HL-60 (cell line): ENCODE measurements around the gene ADAT3.

ENCODE experiments used
- DNase-seq, 2 experiments: peaks; one replicate each; pipeline ENCODE4 v3.0.0-alpha.2; 2010 to 2020; ENCODE audit warnings: low read depth in 1 of 2, low spot score in 1 of 2
- H3K27ac ChIP-seq: fragments of 250-450 bp; sonication (Bioruptor Pico); replicated peaks from 2 replicates; pipeline ENCODE4 v1.5.1; 2020; ENCODE audit warnings: mild to moderate bottlenecking, moderate library complexity
- H3K27me3 ChIP-seq: fragments of 250-450 bp; sonication (Bioruptor Pico); 2 replicates; pipeline ENCODE4 v1.5.1; 2021; ENCODE audit warnings: mild to moderate bottlenecking, moderate library complexity; ENCODE audit not compliant: insufficient read depth, poor library complexity, severe bottlenecking
- H3K4me3 ChIP-seq: replicated peaks from 2 replicates; pipeline ENCODE4 v1.5.1; 2011; ENCODE audit warnings: mild to moderate bottlenecking, control low read depth, low read length; ENCODE audit not compliant: insufficient read depth
- GABPA ChIP-seq: IDR thresholded peaks from 2 replicates; pipeline ENCODE4 v1.6.1; 2012; ENCODE audit warnings: low read depth
- POLR2AphosphoS5 ChIP-seq: IDR thresholded peaks from 2 replicates; pipeline ENCODE4 v1.6.1; 2012; ENCODE audit warnings: low read depth
- REST ChIP-seq: IDR thresholded peaks from 2 replicates; pipeline ENCODE4 v1.6.1; 2012; ENCODE audit warnings: low read depth; ENCODE audit not compliant: insufficient replicate concordance
- SPI1 ChIP-seq: IDR thresholded peaks from 2 replicates; pipeline ENCODE4 v1.6.1; 2012; ENCODE audit warnings: low read depth, mild to moderate bottlenecking, borderline replicate concordance
- TF ChIP-seq, protein P1 (sequence below): IDR thresholded peaks from one replicate; pipeline ENCODE4 v1.5.1; 2011; ENCODE audit warnings: low read length, control low read depth, inconsistent platforms; ENCODE audit not compliant: insufficient read depth

ADAT3 gene

GRCh38 chr19:1863638-1864479, 41.3 kb upstream of the ADAT3 start:
- no peaks in the 10 kb centered on the region for H3K27me3 ChIP-seq
- H3K4me3 ChIP-seq, result peak overlapping the region; percentile 51
- peak; percentile 51; the same call in 1 of the 2 replicates for TF ChIP-seq POLR2AphosphoS5
- no peak for TF ChIP-seq REST
- DNase-seq, result peak; percentile 91 to 92
- H3K27ac ChIP-seq, result peak overlapping the region; percentile 100

- no peak for TF ChIP-seq POLR2AphosphoS5
- TF ChIP-seq, protein P1, sequence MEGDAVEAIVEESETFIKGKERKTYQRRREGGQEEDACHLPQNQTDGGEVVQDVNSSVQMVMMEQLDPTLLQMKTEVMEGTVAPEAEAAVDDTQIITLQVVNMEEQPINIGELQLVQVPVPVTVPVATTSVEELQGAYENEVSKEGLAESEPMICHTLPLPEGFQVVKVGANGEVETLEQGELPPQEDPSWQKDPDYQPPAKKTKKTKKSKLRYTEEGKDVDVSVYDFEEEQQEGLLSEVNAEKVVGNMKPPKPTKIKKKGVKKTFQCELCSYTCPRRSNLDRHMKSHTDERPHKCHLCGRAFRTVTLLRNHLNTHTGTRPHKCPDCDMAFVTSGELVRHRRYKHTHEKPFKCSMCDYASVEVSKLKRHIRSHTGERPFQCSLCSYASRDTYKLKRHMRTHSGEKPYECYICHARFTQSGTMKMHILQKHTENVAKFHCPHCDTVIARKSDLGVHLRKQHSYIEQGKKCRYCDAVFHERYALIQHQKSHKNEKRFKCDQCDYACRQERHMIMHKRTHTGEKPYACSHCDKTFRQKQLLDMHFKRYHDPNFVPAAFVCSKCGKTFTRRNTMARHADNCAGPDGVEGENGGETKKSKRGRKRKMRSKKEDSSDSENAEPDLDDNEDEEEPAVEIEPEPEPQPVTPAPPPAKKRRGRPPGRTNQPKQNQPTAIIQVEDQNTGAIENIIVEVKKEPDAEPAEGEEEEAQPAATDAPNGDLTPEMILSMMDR, result peak; percentile 53
- peak; percentile 78 for DNase-seq
- peak overlapping the region; percentile 51 for H3K4me3 ChIP-seq
Observed at GRCh38 chr19:1864480-1865171, 40.6 kb upstream of the ADAT3 start.

GRCh38 chr19:1865172-1866010, 39.8 kb upstream of the ADAT3 start:
- peak overlapping the region; percentile 100 for H3K27ac ChIP-seq
- peak overlapping the region; percentile 51 for H3K4me3 ChIP-seq
- DNase-seq, result no peak
- H3K27me3 ChIP-seq, result no peaks in the 10 kb centered on the region
- TF ChIP-seq, protein P1, result no peak
- no peak for TF ChIP-seq POLR2AphosphoS5

More at GRCh38 chr19:1864480-1865171, 40.6 kb upstream of the ADAT3 start:
- H3K27me3 ChIP-seq, result no peaks in the 10 kb centered on the region
- H3K27ac ChIP-seq, result peak overlapping the region; percentile 100

- Histone ChIP-seq H3K27me3 (no peaks in the 10 kb centered on the region), H3K4me3 (no peak overlapping the region), H3K27ac (no peak overlapping the region)
- DNase-seq, result no peak
- TF ChIP-seq SPI1 (no peak), GABPA (no peak), REST (no peak), POLR2AphosphoS5 (no peak)
- TF ChIP-seq, protein P1, result no peak
Observed at GRCh38 chr19:1866693-1867348, 38.4 kb upstream of the ADAT3 start.
